ENCODE measurements around the gene NPAS2.

- no peak for TF ChIP-seq CTCF (conservative IDR thresholded peaks at IDR 0.05; ENCODE audit: low read length)
- TF ChIP-seq EZH2phosphoT487 (IDR thresholded peaks at IDR 0.05; ENCODE audit: borderline replicate concordance), result no peak
These were observed 28.0 kb upstream of the NPAS2 start for GRCh38 chr2:100791936-100792308.

Data from Loucy (cell line).